ENCODE measurements around the gene DCAF11. TPM values are rescaled to one million over a fixed set of nuclear protein-coding genes. Genes with fewer than 3 reads are reported as not detected.

DCAF11 gene
- total and polyA plus RNA-seq, 2 of the 13 experiments (the other 11 are each of a cell fraction or from before 2014, with no cell fraction given), result 150 to 257 TPM

GRCh38 chr14:24113379-24113800 lies 1.2 kb upstream of the DCAF11 start (continued):
- TF ChIP-seq ZNF142 (CRISPR knock-in tag; IDR thresholded peaks at IDR 0.05), result no peak
- TF ChIP-seq SATB2 (CRISPR knock-in tag; IDR thresholded peaks at IDR 0.05), result peak; percentile 66; the same call in 1 of the 2 replicates
- TF ChIP-seq SMAD3 (CRISPR knock-in tag; IDR thresholded peaks at IDR 0.05), result no peak
- no peak for TF ChIP-seq ZNF557 (CRISPR knock-in tag; IDR thresholded peaks at IDR 0.05)
- TF ChIP-seq GABPB1 (CRISPR knock-in tag; IDR thresholded peaks at IDR 0.05), result no peak
- no peak for TF ChIP-seq MEIS1 (CRISPR knock-in tag; IDR thresholded peaks at IDR 0.05; ENCODE audit: borderline replicate concordance)
- TF ChIP-seq SIN3B (IDR thresholded peaks at IDR 0.05; ENCODE audit: low read length), result no peak
- TF ChIP-seq E2F2 (CRISPR knock-in tag; IDR thresholded peaks at IDR 0.05; ENCODE audit: borderline replicate concordance), result no peak; the same call in 1 of the 2 replicates
- TF ChIP-seq TBL1XR1 (IDR thresholded peaks at IDR 0.05; ENCODE audit: borderline replicate concordance, low read length, partially characterized antibody), result no peak
- 0 out of 2 replicates have a peak, but pooled peaks have one; percentile 1 for TF ChIP-seq SNAI1 (CRISPR knock-in tag; IDR thresholded peaks at IDR 0.05; ENCODE audit: borderline replicate concordance)
- TF ChIP-seq ZBTB10 (CRISPR knock-in tag; IDR thresholded peaks at IDR 0.05; ENCODE audit: borderline replicate concordance), result no peak
- TF ChIP-seq MLXIP (CRISPR knock-in tag; IDR thresholded peaks at IDR 0.05; ENCODE audit: borderline replicate concordance), result 0 out of 2 replicates have a peak, but pooled peaks have one; percentile 53
- no peak for TF ChIP-seq GLMP (CRISPR knock-in tag; IDR thresholded peaks at IDR 0.05; ENCODE audit: borderline replicate concordance)
- no peak for TF ChIP-seq DNMT3B (CRISPR knock-in tag; conservative IDR thresholded peaks at IDR 0.05)
- no peak for TF ChIP-seq NPAS2 (CRISPR knock-in tag; IDR thresholded peaks at IDR 0.05; ENCODE audit: borderline replicate concordance)
- no peak for TF ChIP-seq ARNT (IDR thresholded peaks at IDR 0.05)
